ENCODE measurements around the gene CERS4.
A peak's percentile ranks its signal among the peaks of the same experiment; 100 is the strongest.
"Not testable (repeated sequence)": the region's sequence is repeated elsewhere in the genome, so short reads cannot be mapped to it uniquely, and the experiment has no call there.

CERS4 gene

DNA sequence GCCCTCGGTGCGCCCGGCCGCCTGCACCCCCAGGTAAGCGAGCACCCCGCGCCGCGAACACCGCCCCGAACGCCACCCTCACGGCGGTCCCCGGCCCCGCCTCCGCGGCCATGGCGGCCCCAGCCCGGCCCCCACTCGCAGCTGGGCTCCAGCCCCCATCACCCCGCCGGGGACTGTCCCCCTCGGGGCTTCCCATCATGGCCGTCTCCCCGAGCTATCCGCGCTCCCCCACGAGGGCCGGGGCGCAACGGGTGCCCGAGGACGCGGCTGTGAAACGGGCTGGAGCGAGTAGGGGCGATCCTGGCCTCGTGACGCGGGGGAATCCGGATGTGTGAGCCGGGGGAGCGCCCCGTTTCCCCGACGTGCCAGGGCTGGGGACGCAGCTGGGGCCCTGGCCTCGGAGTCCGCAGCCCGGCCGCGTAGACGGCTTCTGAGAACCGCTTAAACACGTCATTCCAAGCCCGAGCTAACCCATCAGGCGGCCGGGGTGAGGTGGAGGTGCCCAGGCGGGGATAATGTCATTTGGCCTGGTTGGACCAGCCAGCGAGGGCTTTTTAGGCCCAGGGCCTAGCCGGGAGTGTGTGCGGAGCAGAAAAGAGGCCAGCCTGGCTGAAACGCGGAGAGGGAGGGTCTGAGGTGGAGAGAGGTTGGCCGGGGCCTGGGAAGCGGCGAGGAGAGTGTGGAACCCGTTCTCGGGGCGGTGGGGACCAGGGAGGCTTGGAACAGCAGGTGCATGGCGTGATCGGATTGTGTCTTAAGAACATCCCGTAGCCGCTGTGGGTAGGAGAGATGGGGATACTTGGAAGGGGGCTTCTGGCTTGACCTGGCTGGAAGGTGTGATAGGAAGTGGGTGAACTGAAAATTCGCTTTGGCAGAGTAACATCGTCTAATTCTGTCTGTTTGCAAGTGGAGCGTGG is 550 bp downstream of the CERS4 start:
- FAIRE-seq (no peak), DNase-seq (ENCODE audit: low spot score) (peak; percentile 32)

DNA sequence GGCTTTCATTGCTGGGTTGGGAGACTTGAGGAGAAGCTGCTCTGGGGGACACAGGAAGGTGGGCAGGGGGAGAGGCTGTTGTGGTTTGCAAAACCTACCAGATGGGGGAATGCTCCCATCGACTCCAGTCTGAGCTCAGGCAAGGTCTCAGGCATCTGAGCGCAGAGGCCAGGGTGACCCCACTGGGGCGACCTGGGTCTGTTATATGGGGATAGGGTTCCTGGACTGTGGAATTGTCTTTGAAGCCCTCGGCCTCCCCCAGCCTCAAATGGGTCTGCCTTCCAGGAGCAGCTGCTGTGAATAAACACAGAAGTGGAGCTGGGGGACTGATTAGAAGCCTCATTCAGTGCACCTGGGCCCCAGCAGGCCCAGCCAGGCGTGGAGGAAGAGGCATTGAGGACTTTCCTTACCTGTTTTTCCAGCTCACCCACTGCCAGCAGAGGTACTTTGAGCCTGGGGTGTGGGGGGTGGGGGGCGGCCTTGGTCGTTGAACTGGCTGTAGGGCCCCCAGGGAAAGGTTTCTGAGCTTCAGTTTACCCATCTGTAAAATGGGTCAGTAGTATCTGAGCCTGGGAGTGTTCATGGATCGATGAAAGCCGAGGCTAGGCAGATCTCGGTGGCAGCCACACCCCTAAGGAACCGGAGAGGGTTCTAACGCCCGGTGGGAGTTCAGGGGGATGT is 1.4 kb downstream of the CERS4 start:
- no peak for DNase-seq (ENCODE audit: low spot score)
- no peak for FAIRE-seq

DNA sequence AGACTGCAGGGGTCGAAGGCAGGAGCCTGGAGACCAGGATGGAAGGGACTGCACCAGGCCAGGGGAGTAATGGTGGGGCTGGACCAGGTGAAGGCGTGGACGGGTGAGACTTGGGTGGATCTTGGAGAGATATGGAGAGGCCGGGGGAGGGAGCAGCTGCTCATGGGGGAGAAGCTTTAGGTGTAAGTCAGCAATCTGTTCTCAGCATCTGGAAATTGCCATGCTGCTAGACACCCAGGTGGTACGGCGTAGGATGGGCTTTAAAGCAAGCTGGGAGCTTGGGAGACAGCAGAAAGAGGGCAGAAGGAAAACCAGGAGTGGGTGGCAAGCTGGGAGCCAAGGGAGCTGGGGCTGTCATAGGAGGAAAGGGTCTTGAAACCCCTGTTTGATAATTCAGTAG is 3.0 kb downstream of the CERS4 start:
- no peak for FAIRE-seq
- no peak for DNase-seq (ENCODE audit: low spot score)

DNA sequence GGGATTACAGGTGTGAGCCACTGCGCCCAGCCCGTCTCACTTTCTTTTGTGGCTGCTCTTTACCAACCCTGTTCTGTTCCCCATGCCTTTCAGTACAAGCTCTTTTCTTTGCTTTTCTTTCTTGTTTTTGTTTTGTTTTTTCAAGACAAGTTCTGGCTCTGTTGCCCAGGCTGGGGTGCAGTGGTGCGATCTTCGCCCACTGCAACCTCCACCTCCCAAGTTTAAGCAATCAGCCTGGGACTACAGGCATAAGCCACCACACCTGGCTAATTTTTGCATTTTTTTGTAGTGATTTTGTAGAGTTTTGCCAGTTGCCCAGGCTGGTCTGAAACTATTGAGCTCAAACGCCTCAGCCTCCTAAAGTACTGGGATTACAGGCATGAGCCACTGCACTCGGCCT is 3.7 kb downstream of the CERS4 start:
- FAIRE-seq, result no peak
- DNase-seq (ENCODE audit: low spot score), result no peak

DNA sequence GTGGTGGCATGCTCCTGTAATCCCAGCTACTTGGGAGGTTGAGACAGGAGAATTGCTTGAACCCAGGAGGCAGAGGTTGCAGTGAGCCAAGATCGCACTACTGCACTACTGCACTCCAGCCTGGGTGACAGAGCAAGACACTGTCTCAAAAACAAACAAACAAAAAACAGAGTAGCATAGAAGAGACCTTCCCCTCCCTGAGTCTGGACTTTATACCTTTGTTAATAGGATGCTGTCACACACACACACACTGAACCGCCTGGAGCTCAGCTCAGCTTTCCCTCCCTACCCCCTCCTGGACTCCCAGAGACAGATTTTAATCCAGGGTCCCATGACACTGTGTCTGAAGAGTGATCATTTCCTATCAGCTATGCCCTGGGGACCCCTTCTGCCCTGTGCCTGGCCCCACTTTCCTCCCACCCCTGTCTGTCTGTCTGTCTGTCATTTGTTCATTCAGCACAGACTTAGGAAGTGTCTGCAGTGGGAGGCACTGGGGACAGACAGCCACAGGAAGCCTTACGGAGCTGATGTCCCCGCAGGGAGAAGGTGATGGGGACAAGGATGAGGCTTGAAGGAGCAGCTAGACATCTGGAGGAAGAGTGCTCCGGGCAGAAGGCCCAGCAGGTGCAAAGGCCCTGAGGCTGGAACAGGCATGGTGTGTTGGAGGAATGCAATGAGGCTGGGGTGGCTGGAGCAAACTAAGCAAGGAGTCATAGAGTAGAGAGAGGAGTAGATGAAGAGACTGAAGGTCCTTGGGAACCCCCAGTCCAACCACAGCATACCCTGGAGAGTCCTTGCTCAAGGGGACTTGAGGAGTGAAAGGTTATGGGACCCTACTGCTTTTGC is 4.9 kb downstream of the CERS4 start:
- DNase-seq (ENCODE audit: low spot score) (no peak), FAIRE-seq (no peak)

DNA sequence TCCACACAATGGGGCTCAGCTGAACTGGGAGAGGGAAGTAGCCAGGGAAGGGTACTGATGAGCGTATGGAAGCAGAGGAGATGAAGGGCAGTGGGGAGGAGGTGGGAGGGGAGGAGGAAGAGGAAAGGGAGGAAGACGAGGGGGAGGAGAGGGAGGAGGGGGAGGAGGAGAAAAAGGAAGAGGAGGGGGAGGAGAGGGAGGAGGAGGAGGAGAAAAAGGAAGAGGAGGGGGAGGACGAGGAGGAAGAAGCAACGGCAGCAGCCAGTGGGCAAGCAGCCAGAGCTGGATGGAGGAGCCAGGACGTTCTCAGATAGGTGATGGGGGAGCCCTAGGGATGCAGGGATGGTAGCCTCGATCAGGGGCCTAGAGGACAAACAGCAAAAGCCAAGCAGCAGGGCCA is 5.6 kb downstream of the CERS4 start:
- no peak for DNase-seq (ENCODE audit: low spot score)
- no peak for FAIRE-seq

DNA sequence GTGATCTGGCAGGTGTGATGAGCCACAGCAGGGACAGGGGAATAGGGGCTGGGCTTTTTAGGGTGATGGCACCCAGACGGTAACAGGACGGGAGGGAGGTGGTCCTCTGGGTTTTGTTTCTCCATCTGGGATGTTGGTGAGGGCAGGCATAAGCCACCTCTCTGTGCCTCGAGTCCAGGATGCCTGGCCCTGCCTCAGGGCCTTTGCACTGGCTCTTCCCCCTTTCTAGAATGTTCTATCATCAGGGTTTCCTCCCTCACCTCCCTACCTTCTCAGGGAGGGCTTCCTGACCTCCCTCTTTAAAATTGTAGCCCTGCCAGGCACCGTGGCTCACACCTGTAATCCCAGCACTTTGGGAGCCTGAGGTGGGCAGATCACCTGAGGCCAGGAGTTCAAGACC is 6.6 kb downstream of the CERS4 start:
- no peak for DNase-seq (ENCODE audit: low spot score)
- FAIRE-seq, result no peak

DNA sequence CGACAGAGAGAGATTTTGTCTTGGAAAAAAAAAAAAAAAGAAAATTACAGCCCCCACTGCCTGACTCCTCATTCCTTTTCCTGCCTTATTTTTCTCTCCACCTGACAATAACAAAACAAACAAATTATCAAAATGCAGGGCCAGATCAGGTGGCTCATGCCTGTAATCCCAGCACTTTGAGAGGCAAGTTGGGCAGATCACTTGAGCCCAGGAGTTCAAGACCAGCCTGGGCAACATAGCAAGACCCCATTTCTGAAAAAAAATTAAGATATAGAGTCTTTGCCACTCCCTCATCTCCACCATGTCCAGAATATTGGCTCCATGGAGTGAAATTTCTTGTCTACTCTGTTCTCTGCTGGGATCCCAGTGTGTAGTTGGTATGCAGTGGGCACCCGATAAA is 7.2 kb downstream of the CERS4 start:
- FAIRE-seq, result no peak
- DNase-seq (ENCODE audit: low spot score), result no peak

DNA sequence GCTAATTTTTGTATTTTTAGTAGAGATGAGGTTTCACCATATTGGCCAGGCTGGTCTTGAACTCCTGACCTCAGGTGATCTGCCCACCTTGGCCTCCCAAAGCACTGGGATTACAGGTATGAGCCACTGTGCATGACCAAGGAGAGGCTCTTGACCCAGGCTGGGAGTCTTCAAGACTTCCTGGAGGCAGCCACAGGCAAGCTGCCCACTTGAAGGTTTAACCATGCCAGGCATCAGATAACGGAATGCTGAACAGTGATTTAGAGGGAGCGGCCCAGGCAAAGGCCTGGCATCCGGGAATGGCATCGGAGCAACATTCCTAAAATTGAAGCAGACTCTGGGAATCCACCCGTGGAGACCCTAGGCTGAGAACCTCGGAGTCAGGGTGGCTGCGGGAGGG is 9.0 kb downstream of the CERS4 start:
- FAIRE-seq, result not testable (repeated sequence)

DNA sequence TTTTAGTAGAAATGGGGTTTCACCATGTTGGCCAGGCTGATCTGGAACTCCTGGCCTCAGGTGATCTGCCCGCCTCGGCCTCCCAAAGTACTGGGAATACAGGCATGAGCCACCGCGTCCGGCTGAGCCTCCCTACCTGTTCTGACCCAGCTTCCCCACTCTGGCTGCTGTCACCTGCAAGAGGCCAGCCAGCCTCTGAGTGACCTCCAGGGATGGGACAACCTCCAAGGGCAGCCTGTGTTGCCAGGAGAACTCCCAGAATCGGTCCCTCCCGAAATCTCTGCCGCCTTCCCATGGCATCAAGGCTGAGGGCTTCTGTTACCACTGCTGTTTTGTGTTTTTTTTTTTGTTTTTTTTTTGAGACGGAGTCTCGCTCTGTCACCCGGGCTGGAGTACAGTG is 11.3 kb downstream of the CERS4 start:
- no peak for DNase-seq (ENCODE audit: low spot score)
- no peak for FAIRE-seq

More for the DNA sequence above, 9.0 kb downstream of the CERS4 start:
- DNase-seq (ENCODE audit: low spot score), result not testable (repeated sequence)

DNA sequence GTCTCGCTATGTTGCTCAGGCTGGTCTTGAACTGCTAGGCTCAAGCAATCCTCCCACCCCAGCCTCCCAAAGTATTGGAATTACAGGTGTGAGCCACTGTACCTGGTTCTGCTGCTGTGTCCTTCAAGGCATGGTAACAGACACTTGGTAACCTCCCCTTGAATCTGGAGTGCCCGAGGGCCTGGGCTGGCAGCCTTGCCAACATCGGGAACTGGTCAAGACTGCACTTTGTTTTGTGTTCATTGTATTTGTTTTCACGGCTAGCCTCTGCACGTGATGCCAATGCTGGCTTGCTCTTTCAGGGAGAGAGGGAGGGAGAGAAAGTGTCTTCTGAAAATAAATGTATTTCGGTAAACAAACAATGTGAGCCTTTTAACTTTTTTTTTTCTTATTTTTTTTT is 12.0 kb downstream of the CERS4 start:
- DNase-seq (ENCODE audit: low spot score), result no peak
- FAIRE-seq, result no peak

DNA sequence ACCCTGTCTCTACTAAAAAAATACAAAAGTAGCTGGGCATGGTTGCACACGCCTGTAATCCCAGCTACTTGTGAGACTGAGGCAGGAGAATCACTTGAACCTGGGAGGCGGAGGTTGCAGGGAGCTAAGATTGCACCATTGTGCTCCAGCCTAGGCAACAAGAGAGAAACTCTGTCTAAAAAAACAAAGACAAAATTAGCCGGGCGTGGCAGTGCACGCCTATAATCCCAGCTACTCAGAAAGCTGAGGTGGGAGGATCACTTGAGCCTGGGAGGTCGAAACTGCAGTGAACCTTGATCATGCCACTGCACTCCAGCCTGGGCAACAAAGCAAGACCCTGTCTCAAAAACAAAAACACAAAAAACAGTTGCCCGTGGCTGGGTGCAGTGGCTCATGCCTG is 14.3 kb downstream of the CERS4 start:
- not testable (repeated sequence) for FAIRE-seq; DNase-seq (ENCODE audit: low spot score)

DNA sequence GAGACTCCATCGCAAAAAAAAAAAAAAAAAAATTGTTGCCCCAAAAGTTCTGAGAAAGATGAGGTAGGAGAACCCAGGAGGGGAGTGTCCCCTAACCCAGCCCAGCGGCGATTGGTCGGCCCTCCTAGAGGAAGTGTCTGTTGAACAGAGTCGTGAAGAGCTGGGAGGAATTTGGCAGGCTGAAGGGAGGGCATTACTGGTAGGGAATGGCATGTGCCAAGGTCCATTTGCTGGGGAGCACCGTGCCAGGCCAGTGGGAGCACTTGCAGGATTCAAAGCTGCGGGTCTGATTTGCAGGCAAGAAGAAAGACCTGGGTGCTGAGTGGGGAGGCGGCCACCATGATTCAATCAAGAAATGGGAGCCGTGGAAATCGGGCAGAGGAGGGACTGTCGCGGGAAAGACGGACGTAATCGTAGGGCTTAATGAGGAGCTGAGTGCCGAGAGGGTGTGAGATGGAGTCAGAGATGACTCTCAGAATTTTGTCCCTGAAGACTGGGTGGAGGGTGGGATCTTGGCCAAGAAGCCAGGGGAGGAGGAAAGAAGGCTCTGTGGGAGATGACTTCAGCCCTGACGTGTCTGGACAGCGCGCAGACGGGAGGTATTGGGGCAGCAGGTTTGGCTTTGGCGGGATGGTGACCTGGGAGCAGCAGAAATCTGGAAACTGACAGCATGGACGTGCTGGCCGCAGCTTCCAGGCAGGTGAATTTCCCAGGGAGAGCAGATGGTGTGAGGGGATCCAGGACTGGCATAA is 15.4 kb downstream of the CERS4 start:
- DNase-seq (ENCODE audit: low spot score), result no peak
- no peak for FAIRE-seq

DNA sequence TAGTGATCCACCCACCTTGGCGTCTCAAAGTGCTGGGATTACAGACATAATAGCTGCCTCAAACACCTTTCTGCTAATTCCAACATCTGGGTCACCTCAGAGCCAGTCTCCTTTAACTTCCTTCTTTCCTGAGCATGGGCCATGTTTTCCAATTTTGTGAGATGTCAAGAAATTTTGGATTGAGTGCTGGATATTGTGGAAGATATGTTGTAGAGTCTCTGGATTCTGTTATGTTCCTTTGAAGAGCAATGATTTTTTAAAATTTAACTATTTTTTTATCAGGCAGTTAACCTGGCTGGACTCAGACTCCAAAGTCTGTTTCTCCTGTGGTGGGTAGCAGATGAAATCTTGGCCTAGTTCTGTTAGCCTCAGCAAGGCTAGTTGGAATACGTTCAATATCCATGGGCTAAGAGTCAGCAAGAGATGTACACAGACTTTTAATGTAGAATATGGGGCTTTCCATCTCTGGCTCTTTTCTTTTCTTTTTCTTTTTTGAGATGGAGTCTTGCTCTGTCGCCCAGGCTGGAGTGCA is 22.0 kb downstream of the CERS4 start:
- FAIRE-seq, result no peak

DNA sequence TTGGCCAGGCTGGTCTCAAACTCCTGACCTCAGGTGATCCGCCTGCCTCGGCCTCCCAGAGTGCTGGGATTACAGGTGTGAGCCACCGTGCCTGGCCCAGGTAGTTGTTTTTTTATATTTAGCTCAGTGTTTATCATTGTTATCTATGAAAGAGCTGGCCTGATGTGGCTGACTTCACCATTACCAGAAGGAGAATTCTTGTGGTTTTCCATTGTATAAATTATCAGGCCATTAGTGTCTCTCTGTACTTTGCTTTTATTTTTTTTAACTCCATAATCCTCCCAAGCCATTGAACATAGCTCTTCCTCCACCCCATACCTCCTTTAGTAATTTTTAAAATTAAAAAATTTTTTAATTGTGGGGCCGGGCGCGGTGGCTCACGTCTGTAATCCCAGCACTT is 24.2 kb downstream of the CERS4 start:
- FAIRE-seq (no peak), DNase-seq (ENCODE audit: low spot score) (no peak)

More for the DNA sequence above, 22.0 kb downstream of the CERS4 start:
- no peak for DNase-seq (ENCODE audit: low spot score)

DNA sequence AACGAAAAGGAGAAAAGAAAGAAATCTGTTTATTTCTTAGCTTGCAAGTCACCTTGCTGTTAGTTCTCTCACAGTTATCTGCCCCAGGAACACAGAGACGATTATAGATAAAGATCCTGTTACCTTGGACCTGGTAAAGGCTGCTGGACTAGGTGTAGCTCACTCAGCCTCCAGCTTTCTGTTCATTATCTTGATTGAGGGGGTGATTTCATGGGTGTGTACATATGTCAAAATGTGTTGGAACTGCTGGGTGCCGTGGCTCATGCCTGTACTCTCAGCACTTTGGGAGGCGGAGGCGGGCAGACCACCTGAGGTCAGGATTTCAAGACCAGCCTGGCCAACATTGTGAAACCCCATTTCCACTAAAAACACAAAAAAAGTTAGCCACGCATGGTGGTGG is 27.9 kb downstream of the CERS4 start:
- no peak for FAIRE-seq
- no peak for DNase-seq (ENCODE audit: low spot score)

DNA sequence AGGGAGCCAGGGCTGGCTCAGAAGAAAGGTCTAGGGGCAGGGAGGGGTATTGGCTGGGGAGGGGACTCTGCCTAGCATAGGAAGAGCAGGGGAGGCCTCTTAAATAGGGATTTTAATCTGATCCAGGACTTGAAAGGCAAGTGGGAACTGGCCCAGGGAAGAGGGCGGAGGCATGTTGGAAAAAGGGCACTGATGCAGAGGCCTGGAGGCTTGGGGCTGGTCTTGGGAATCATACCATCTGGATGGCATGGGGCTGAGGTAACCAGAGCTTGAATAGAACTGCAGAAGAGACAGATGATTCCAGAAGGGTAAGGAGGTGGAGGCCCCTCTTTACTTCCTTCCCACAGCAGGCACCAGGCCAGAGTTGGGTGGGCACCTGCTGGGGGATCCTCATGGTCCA is 29.1 kb downstream of the CERS4 start:
- FAIRE-seq, result no peak

DNA sequence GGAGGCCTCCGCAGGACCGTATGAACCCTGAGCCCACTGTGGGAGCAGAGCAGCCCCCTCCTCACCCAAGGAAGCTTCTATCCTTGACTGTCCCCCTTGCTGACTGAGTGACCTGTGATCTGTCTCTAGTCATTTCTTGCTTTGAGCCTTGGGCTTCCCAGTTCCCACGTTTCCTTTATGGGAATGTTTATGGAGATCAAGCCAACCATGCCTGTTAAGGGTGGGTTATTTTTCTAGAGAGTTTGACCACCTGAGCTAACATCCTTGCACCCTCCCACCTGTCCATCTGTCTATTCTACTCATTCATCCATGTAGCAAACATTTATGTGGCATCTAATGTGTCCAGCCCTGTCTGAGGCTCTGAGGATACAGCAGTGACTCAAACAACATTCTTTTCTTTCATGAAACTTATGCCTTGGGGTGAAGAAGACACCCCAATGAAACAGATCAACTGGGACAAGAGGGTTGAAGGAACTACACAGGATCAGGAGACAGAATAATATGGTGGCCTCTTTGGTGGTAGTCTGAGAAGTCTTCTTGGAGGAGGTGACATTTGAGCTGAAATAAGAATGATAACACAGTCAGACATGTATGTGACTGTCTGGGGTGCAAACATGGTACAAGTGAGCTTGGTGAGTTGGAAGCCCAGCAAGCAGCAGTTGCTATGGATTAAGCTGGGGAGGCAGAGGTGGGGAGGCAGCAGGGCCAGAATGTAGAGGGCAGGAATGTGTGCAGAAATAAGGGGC is 30.5 kb downstream of the CERS4 start:
- FAIRE-seq, result no peak

More for the DNA sequence above, 29.1 kb downstream of the CERS4 start:
- DNase-seq (ENCODE audit: low spot score), result no peak

DNA sequence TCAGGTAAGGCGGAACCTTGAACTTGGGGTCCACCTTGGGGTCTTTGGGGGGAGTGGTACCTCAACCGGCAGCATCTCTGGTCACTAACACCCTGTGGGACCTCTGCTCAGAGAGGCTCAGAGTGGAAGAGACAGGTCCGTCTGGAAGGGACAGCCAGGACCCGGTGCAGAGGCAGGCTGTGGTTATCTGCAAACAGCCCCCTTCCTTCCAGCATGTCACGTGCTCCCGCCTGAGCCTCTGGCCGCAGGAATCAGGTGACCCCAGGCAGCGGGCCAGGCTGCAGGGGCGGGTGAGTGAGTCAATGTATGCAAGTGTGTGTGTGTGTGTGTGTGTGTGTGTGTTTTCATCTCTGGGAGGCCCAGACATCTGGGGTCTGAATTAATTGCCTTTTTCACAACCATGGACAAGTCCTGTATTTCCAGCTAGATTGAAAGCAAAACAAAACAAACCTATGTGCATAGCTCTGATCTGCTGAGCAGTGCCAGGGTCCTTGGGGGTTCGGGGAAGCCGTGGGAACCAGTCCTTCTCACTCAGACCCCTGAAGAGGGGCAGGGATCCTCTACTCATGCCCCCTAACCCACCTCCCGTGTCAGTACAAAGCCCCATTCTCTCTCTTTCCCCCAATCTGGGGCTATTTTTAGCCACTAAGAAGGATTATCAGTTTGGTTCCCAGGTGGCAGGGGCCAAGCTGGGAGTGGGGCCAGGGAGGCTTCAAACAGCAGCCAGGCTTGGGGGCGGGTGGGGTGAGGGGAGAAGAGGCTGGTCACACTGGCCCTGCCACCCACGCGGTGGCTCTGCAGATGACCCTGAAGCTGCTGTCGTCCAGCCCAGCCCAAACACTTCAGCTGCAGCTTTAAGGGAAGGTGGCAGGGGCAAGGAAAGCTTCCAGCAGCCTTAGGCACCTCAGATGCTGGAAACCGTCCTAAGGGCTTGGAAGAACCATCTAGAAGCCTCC is 31.4 kb downstream of the CERS4 start:
- DNase-seq (ENCODE audit: low spot score) (peak; percentile 92), FAIRE-seq (no peak)

More for the DNA sequence above, 30.5 kb downstream of the CERS4 start:
- no peak for DNase-seq (ENCODE audit: low spot score)

All from urothelium cell line (cell line).